Measurements from ENCODE around the gene CD83.

The CD83 gene

GRCh38 chr6:14085176-14085787, 32.3 kb upstream of the CD83 start:
- TF ChIP-seq CTCF (IDR thresholded peaks at IDR 0.05), result no peak

DNA sequence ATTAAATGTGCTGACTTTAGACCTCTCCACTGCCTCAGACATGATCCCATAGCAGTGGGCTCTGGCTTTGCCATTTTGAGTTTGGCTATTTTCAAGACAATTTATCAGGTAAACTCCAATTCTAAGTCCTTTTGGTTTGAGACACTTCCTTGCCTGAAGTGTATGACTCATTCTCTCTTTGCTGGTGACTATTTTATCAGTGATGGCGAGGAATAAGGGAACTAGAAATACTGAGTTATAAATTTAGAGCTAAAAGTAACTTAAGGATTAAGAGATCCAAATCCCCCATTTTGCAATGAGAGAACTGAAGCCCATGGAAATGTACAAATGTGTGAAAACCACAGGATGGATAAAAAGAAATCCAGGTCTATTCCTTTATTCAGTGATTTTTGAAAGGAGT, 30.9 kb upstream of the CD83 start:
- no peak for TF ChIP-seq CTCF (IDR thresholded peaks at IDR 0.05)

DNA sequence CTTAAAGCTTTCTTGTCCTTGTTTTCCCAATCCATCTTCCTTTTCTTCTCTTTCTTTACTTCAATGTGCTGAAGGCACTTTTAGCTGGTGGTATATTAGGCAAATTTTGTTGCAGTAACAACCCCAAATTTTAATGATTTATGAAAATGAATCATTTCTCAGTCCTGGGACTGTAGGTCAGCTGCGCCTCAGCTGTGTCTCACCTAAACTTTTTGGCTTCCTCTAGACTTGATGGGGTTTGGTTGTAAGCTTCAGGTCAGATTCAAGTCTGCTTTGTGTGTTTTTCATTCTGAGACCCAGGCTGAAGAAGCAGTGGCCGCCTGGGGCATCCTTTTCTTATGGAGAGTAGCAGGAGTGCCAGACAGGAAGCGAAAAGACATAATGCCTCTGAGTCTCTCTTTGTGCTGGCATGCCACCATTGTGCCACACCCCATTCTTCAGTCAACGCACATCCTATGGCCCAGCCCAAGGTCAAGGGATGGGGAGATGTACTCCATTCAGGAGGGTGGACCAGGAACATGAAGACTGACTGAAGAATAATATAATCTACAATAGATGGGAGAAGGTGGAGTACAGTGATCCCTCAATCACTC, 28.9 kb upstream of the CD83 start:
- TF ChIP-seq CTCF (IDR thresholded peaks at IDR 0.05), result no peak

DNA sequence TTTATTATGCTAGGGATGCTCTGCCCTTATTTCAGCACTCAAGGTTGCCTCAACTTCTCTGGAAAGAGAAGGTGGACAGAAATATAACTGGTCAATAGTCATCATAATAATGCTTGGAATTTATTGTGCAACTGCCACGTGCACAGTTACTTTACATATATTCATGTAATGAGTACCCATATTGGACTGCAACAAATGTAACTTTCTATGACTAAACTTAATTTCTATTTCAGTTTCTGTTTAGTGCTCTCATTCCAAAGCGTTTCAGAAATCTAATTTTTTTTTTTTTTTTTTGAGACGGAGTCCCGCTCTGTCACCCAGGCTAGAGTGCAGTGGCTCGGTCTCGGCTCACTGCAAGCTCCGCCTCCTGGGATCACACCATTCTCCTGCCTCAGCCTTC, 28.3 kb upstream of the CD83 start:
- TF ChIP-seq CTCF (IDR thresholded peaks at IDR 0.05), result no peak

DNA sequence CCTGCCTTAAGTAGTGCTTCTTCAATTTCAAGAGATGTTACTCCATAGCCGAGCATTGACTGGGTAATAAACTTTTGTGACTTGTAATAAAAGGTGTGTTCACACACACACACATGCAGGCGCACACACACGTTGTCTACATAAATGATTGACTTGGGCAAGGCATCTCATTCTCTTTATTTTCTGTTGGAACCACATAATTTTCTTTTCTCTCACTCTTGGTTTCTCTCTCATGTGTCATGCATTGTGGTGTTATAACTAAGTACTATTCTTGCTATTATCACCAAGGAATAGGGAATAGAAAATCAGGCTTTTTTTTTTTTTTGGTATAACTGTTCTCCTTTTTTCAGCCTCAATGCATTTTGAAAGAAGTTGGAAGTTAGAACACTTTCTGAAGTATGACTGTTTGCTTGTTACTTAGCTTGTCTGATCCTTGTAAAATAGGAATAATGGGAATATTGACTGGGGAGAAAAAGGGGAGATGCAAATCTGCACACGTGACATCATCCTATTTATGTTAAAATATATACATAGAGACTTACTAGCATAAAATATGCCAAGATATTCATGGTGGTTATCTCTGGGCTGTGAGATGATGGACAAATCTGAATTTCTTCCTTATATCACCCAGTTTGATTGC, 26.1 kb upstream of the CD83 start:
- TF ChIP-seq CTCF (IDR thresholded peaks at IDR 0.05), result no peak

- no peak for TF ChIP-seq CTCF (IDR thresholded peaks at IDR 0.05)
Observed at GRCh38 chr6:14092316-14092715, 25.3 kb upstream of the CD83 start.

- TF ChIP-seq CTCF (IDR thresholded peaks at IDR 0.05), result no peak
Observed at GRCh38 chr6:14092838-14093789, 24.5 kb upstream of the CD83 start.

Measured in LNCAP (cell line).